Osteoblast (primary cell): ENCODE results near the gene HAO2. TPM values are rescaled to one million over a fixed set of nuclear protein-coding genes. Genes with fewer than 3 reads are reported as not detected.
A peak's percentile ranks its signal among the peaks of the same experiment; 100 is the strongest.

Experiments
- DNase-seq: peaks from one replicate; pipeline ENCODE4 v3.0.0; 2011; ENCODE audit warnings: low spot score, mixed read lengths; ENCODE audit not compliant: insufficient read length; ENCODE audit errors: missing footprints
- H2AFZ ChIP-seq: 2 replicates; pipeline ENCODE4 v1.6.0; 2011; ENCODE audit warnings: mild to moderate bottlenecking, low read length
- H3K27ac ChIP-seq: 2 replicates; pipeline ENCODE4 v1.5.1; 2011; ENCODE audit warnings: mild to moderate bottlenecking, low read depth, low read length, moderate library complexity
- H3K27me3 ChIP-seq: 2 replicates; pipeline ENCODE4 v1.6.0; 2012; ENCODE audit warnings: mild to moderate bottlenecking, control low read depth, inconsistent platforms, low read length, moderate library complexity; ENCODE audit not compliant: insufficient read depth
- H3K36me3 ChIP-seq: 2 replicates; pipeline ENCODE4 v1.5.1; 2011; ENCODE audit warnings: mild to moderate bottlenecking, low read length, control low read depth, moderate library complexity; ENCODE audit not compliant: insufficient read depth
- H3K4me1 ChIP-seq: 2 replicates; pipeline ENCODE4 v1.5.1; 2011; ENCODE audit warnings: mild to moderate bottlenecking, low read length, control low read depth, moderate library complexity; ENCODE audit not compliant: insufficient read depth
- H3K4me2 ChIP-seq: 2 replicates; pipeline ENCODE4 v1.6.0; 2011; ENCODE audit warnings: mild to moderate bottlenecking, low read length; ENCODE audit not compliant: insufficient read depth
- H3K4me3 ChIP-seq: fragments of 200-600 bp; sonication (generic); 3 replicates; pipeline ENCODE4 v1.5.1; 2012; ENCODE audit warnings: mild to moderate bottlenecking, low read length, inconsistent platforms; ENCODE audit not compliant: insufficient read depth
- H3K79me2 ChIP-seq: 2 replicates; pipeline ENCODE4 v1.6.0; 2012; ENCODE audit warnings: mild to moderate bottlenecking, low read length, control low read depth, inconsistent platforms; ENCODE audit not compliant: insufficient read depth
- H3K9me3 ChIP-seq: 2 replicates; pipeline ENCODE4 v1.5.1; 2011; ENCODE audit warnings: low read depth, low read length, control low read depth
- H4K20me1 ChIP-seq: 2 replicates; pipeline ENCODE4 v1.6.0; 2012; ENCODE audit warnings: mild to moderate bottlenecking, low read length, control low read depth; ENCODE audit not compliant: insufficient read depth
- CTCF ChIP-seq: IDR thresholded peaks from 2 replicates; pipeline ENCODE4 v1.5.1; 2011; ENCODE audit warnings: mild to moderate bottlenecking, low read depth, low read length, moderate library complexity; ENCODE audit errors: extremely low read depth
- small RNA-seq: library from RNA; depleted of rRNA; stranded (forward); fragments of <200 nt; gene quantifications from one replicate; pipeline ENCODE3, GENCODE V24; 2012
- total RNA-seq: library from RNA; depleted of rRNA; stranded (reverse); fragments of >200 nt; gene quantifications from 2 replicates; pipeline ENCODE4 v1.2.3, GENCODE V29; 2012

The HAO2 gene
- total RNA-seq, 1 donor, result not detected

GRCh38 chr1:119435052-119435451, 66.5 kb downstream of the HAO2 start:
- H3K36me3 ChIP-seq, result no peaks in the 10 kb centered on the region
- H4K20me1 ChIP-seq, result no peaks in the 10 kb centered on the region
- no peaks in the 10 kb centered on the region for H3K9me3 ChIP-seq
- H3K79me2 ChIP-seq, result no peaks in the 10 kb centered on the region
- DNase-seq, result peak; percentile 37
- no peak overlapping the region for H3K4me3 ChIP-seq
- H3K27ac ChIP-seq, result no peak overlapping the region
- no peak overlapping the region for H3K4me2 ChIP-seq
- peaks cover 20% of the 10 kb centered on the region for H3K27me3 ChIP-seq
- no peaks in the 10 kb centered on the region for H3K4me1 ChIP-seq
- H2AFZ ChIP-seq, result no peak overlapping the region
- TF ChIP-seq CTCF, result no peak

GRCh38 chr1:119438761-119439160, 70.2 kb downstream of the HAO2 start:
- no peaks in the 10 kb centered on the region for H3K36me3 ChIP-seq
- H3K4me1 ChIP-seq, result no peaks in the 10 kb centered on the region
- H4K20me1 ChIP-seq, result no peaks in the 10 kb centered on the region
- no peaks in the 10 kb centered on the region for H3K79me2 ChIP-seq
- H2AFZ ChIP-seq, result no peak overlapping the region
- H3K27me3 ChIP-seq, result peaks cover 13% of the 10 kb centered on the region
- no peaks in the 10 kb centered on the region for H3K9me3 ChIP-seq
- H3K27ac ChIP-seq, result no peak overlapping the region
- DNase-seq, result no peak
- no peak for TF ChIP-seq CTCF
- H3K4me2 ChIP-seq, result no peak overlapping the region
- no peak overlapping the region for H3K4me3 ChIP-seq

- Histone ChIP-seq H3K4me3 (no peak overlapping the region), H3K36me3 (no peaks in the 10 kb centered on the region), H4K20me1 (no peaks in the 10 kb centered on the region), H3K9me3 (no peaks in the 10 kb centered on the region), H3K79me2 (no peaks in the 10 kb centered on the region), H2AFZ (no peak overlapping the region), H3K27ac (no peak overlapping the region), H3K4me2 (no peak overlapping the region), H3K27me3 (peaks cover 13% of the 10 kb centered on the region), H3K4me1 (no peaks in the 10 kb centered on the region)
- no peak for TF ChIP-seq CTCF
- no peak for DNase-seq
These were observed 72.2 kb downstream of the HAO2 start for GRCh38 chr1:119440721-119441307.

- H2AFZ ChIP-seq, result no peak overlapping the region
- no peak overlapping the region for H3K4me3 ChIP-seq
- no peak overlapping the region for H3K27ac ChIP-seq
- no peak overlapping the region for H3K4me2 ChIP-seq
- no peaks in the 10 kb centered on the region for H3K36me3 ChIP-seq
- H3K4me1 ChIP-seq, result no peaks in the 10 kb centered on the region
- peaks cover 24% of the 10 kb centered on the region for H3K27me3 ChIP-seq
- no peaks in the 10 kb centered on the region for H3K79me2 ChIP-seq
- no peaks in the 10 kb centered on the region for H3K9me3 ChIP-seq
- TF ChIP-seq CTCF, result no peak
- no peak for DNase-seq
- no peaks in the 10 kb centered on the region for H4K20me1 ChIP-seq
These were observed 74.2 kb downstream of the HAO2 start for GRCh38 chr1:119442756-119443155.

Small RNA genes within 50 kb of the gene (small RNA-seq; reads per million reads assigned to genes)
- not detected for gene RNU1-75P

Other genes with a start within 250 kb of the HAO2 start
- gene WARS2, start 228.1 kb upstream of the HAO2 start, total RNA-seq, result 23.9 and 24.5 TPM in 2 replicates
- gene HSD3B2, start 46.4 kb downstream of the HAO2 start, total RNA-seq, result not detected in 2 replicates
- gene HSD3B1, start 138.4 kb downstream of the HAO2 start, total RNA-seq, result not detected in 2 replicates